T-helper 2 cell treated with Interferon-gamma antibody and Interleukin-4, amounts not matched to agents 5 μg/mL and 100 μg/mL, for 36 hours (primary cell): ENCODE data around the gene PTPRN2.
"Not testable (repeated sequence)": the region's sequence is repeated elsewhere in the genome, so short reads cannot be mapped to it uniquely, and the experiment has no call there.

Experiments used
- DNase-seq: peaks from one replicate; pipeline ENCODE4 v3.0.0; 2021; ENCODE audit warnings: low spot score
- H3K27ac Mint-ChIP-seq: one replicate; pipeline ENCODE4 v1.8.0; 2021; ENCODE audit warnings: mild to moderate bottlenecking, mixed read lengths
- H3K27me3 Mint-ChIP-seq: one replicate; pipeline ENCODE4 v1.8.0; 2021; ENCODE audit warnings: low read depth, mixed read lengths
- H3K36me3 Mint-ChIP-seq: one replicate; pipeline ENCODE4 v1.8.0; 2021; ENCODE audit warnings: low read depth, mixed read lengths
- H3K4me1 Mint-ChIP-seq: one replicate; pipeline ENCODE4 v1.8.0; 2021; ENCODE audit warnings: low read depth, mixed read lengths
- H3K4me3 Mint-ChIP-seq: one replicate; pipeline ENCODE4 v1.8.0; 2022; ENCODE audit warnings: mild to moderate bottlenecking, moderate library complexity, mixed read lengths
- H3K9me3 Mint-ChIP-seq: one replicate; pipeline ENCODE4 v1.8.0; 2021; ENCODE audit warnings: mixed read lengths

The PTPRN2 gene

GRCh38 chr7:157918326-157919080, 669.1 kb downstream of the PTPRN2 start:
- no peaks in the 10 kb centered on the region for H3K36me3 Mint-ChIP-seq
- no peak for DNase-seq
- H3K27ac Mint-ChIP-seq, result no peak overlapping the region
- no peaks in the 10 kb centered on the region for H3K27me3 Mint-ChIP-seq
- H3K9me3 Mint-ChIP-seq, result peaks cover 15% of the 10 kb centered on the region
- no peaks in the 10 kb centered on the region for H3K4me1 Mint-ChIP-seq
- H3K4me3 Mint-ChIP-seq, result no peak overlapping the region

GRCh38 chr7:157916946-157917640, 670.5 kb downstream of the PTPRN2 start:
- Mint-ChIP-seq H3K9me3 (peaks cover 15% of the 10 kb centered on the region), H3K27me3 (no peaks in the 10 kb centered on the region), H3K27ac (no peak overlapping the region), H3K36me3 (no peaks in the 10 kb centered on the region), H3K4me1 (no peaks in the 10 kb centered on the region), H3K4me3 (no peak overlapping the region)
- DNase-seq, result no peak

GRCh38 chr7:157910446-157910845, 677.2 kb downstream of the PTPRN2 start:
- Mint-ChIP-seq H3K36me3 (no peaks in the 10 kb centered on the region), H3K27ac (no peak overlapping the region), H3K27me3 (no peaks in the 10 kb centered on the region), H3K9me3 (peaks cover 12% of the 10 kb centered on the region), H3K4me1 (no peaks in the 10 kb centered on the region), H3K4me3 (no peak overlapping the region)
- no peak for DNase-seq

GRCh38 chr7:157910045-157910444, 677.6 kb downstream of the PTPRN2 start:
- H3K27ac Mint-ChIP-seq, H3K36me3 Mint-ChIP-seq: not testable (repeated sequence)

GRCh38 chr7:157909370-157909769, 678.3 kb downstream of the PTPRN2 start:
- no peak for DNase-seq
- H3K27ac Mint-ChIP-seq, result no peak overlapping the region
- H3K27me3 Mint-ChIP-seq, result no peaks in the 10 kb centered on the region
- H3K9me3 Mint-ChIP-seq, result peaks cover 3% of the 10 kb centered on the region
- H3K4me3 Mint-ChIP-seq, result no peak overlapping the region
- no peaks in the 10 kb centered on the region for H3K36me3 Mint-ChIP-seq
- no peaks in the 10 kb centered on the region for H3K4me1 Mint-ChIP-seq

More at GRCh38 chr7:157910045-157910444, 677.6 kb downstream of the PTPRN2 start:
- not testable (repeated sequence) for H3K4me3 Mint-ChIP-seq, H3K9me3 Mint-ChIP-seq, H3K4me1 Mint-ChIP-seq, DNase-seq, H3K27me3 Mint-ChIP-seq

GRCh38 chr7:157908006-157908782, 679.4 kb downstream of the PTPRN2 start:
- Mint-ChIP-seq H3K36me3 (no peaks in the 10 kb centered on the region), H3K4me1 (no peaks in the 10 kb centered on the region), H3K4me3 (no peak overlapping the region), H3K27ac (no peak overlapping the region), H3K27me3 (no peaks in the 10 kb centered on the region), H3K9me3 (no peaks in the 10 kb centered on the region)
- no peak for DNase-seq

GRCh38 chr7:157907091-157907490, 680.5 kb downstream of the PTPRN2 start:
- DNase-seq, result no peak
- no peak overlapping the region for H3K4me3 Mint-ChIP-seq
- no peaks in the 10 kb centered on the region for H3K9me3 Mint-ChIP-seq
- H3K36me3 Mint-ChIP-seq, result no peaks in the 10 kb centered on the region
- no peaks in the 10 kb centered on the region for H3K27me3 Mint-ChIP-seq
- no peaks in the 10 kb centered on the region for H3K4me1 Mint-ChIP-seq
- H3K27ac Mint-ChIP-seq, result no peak overlapping the region

GRCh38 chr7:157906583-157906982, 681.0 kb downstream of the PTPRN2 start:
- no peak overlapping the region for H3K4me3 Mint-ChIP-seq
- no peak overlapping the region for H3K27ac Mint-ChIP-seq
- DNase-seq, result no peak

GRCh38 chr7:157905651-157906461, 681.8 kb downstream of the PTPRN2 start:
- H3K9me3 Mint-ChIP-seq, result no peaks in the 10 kb centered on the region
- no peak for DNase-seq
- no peak overlapping the region for H3K27ac Mint-ChIP-seq
- no peak overlapping the region for H3K4me3 Mint-ChIP-seq
- H3K27me3 Mint-ChIP-seq, result no peaks in the 10 kb centered on the region
- no peaks in the 10 kb centered on the region for H3K4me1 Mint-ChIP-seq
- H3K36me3 Mint-ChIP-seq, result no peaks in the 10 kb centered on the region

More at GRCh38 chr7:157906583-157906982, 681.0 kb downstream of the PTPRN2 start:
- H3K36me3 Mint-ChIP-seq, result no peaks in the 10 kb centered on the region
- no peaks in the 10 kb centered on the region for H3K4me1 Mint-ChIP-seq
- H3K9me3 Mint-ChIP-seq, result no peaks in the 10 kb centered on the region
- H3K27me3 Mint-ChIP-seq, result no peaks in the 10 kb centered on the region

GRCh38 chr7:157904866-157905570, 682.6 kb downstream of the PTPRN2 start:
- no peaks in the 10 kb centered on the region for H3K4me1 Mint-ChIP-seq
- no peak overlapping the region for H3K4me3 Mint-ChIP-seq
- H3K27ac Mint-ChIP-seq, result no peak overlapping the region
- no peaks in the 10 kb centered on the region for H3K9me3 Mint-ChIP-seq
- H3K36me3 Mint-ChIP-seq, result no peaks in the 10 kb centered on the region
- no peak for DNase-seq
- no peaks in the 10 kb centered on the region for H3K27me3 Mint-ChIP-seq

- no peaks in the 10 kb centered on the region for H3K27me3 Mint-ChIP-seq
- H3K36me3 Mint-ChIP-seq, result no peaks in the 10 kb centered on the region
- no peaks in the 10 kb centered on the region for H3K4me1 Mint-ChIP-seq
- no peak for DNase-seq
- H3K27ac Mint-ChIP-seq, result no peak overlapping the region
- no peak overlapping the region for H3K4me3 Mint-ChIP-seq
- H3K9me3 Mint-ChIP-seq, result no peaks in the 10 kb centered on the region
Measured at GRCh38 chr7:157904211-157904865, 683.3 kb downstream of the PTPRN2 start.

- Mint-ChIP-seq H3K27ac (no peak overlapping the region), H3K27me3 (no peaks in the 10 kb centered on the region), H3K36me3 (no peaks in the 10 kb centered on the region), H3K4me1 (no peaks in the 10 kb centered on the region), H3K9me3 (no peaks in the 10 kb centered on the region), H3K4me3 (no peak overlapping the region)
- no peak for DNase-seq
Measured at GRCh38 chr7:157903710-157904109, 683.9 kb downstream of the PTPRN2 start.

GRCh38 chr7:157903296-157903695, 684.3 kb downstream of the PTPRN2 start:
- H3K9me3 Mint-ChIP-seq, result no peaks in the 10 kb centered on the region
- H3K4me1 Mint-ChIP-seq, result no peaks in the 10 kb centered on the region
- no peaks in the 10 kb centered on the region for H3K27me3 Mint-ChIP-seq
- no peaks in the 10 kb centered on the region for H3K36me3 Mint-ChIP-seq
- no peak for DNase-seq
- H3K27ac Mint-ChIP-seq, result no peak overlapping the region
- H3K4me3 Mint-ChIP-seq, result no peak overlapping the region
